Right renal cortex interstitium (tissue), 3 donors: Measurements from ENCODE around the gene KDM5A. TPM values are rescaled to one million over a fixed set of nuclear protein-coding genes. Genes with fewer than 3 reads are reported as not detected.
A peak's percentile ranks its signal among the peaks of the same experiment; 100 is the strongest.
"Not testable (repeated sequence)": the region's sequence is repeated elsewhere in the genome, so short reads cannot be mapped to it uniquely, and the experiment has no call there.

Source experiments
- DNase-seq, 3 donors: peaks; one replicate each; pipeline ENCODE4 v3.0.0-alpha.2; 2013; ENCODE audit warnings: low read depth in 3 of 3, low spot score in 2 of 3
- polyA plus RNA-seq, 3 donors: library from polyadenylated mRNA; unstranded; fragments of 120-200 nt; gene quantifications; one replicate each; pipeline ENCODE4 v1.2.1, GENCODE V29; 2013; ENCODE audit not compliant: insufficient read length in 3 of 3

Gene KDM5A
- polyA plus RNA-seq, result 10 to 100 TPM; 44.1 to 47.4 (median 44.2) TPM

- peak; percentile 93 to 96 (median 94) for DNase-seq
These were observed at the start of gene KDM5A for GRCh38 chr12:389142-390096. Gene KDM5A (minus strand): TSS chr12:389320. CDS start chr12:389091, 229 bp downstream.

GRCh38 chr12:435737-436136 lies 46.6 kb upstream of the KDM5A start:
- not testable (repeated sequence) for DNase-seq

- no peak for DNase-seq
These were observed 33.4 kb upstream of the KDM5A start for GRCh38 chr12:422526-422925.

GRCh38 chr12:418432-418831 lies 29.3 kb upstream of the KDM5A start:
- no peak for DNase-seq

- DNase-seq, result no peak
These were observed 25.7 kb upstream of the KDM5A start for GRCh38 chr12:414859-415258.

- peak in 1 of 3 donors; percentile 20 for DNase-seq
These were observed 12.9 kb upstream of the KDM5A start for GRCh38 chr12:402029-402389.

- peak; percentile 84 to 94 (median 89) for DNase-seq
These were observed 12.3 kb upstream of the KDM5A start, which contains the start of gene CCDC77 for GRCh38 chr12:401235-402028. Gene CCDC77 (plus strand): TSS chr12:401644. CDS start chr12:409384, 7,740 bp downstream.

GRCh38 chr12:400828-401227 lies 11.7 kb upstream of the KDM5A start:
- DNase-seq, result no peak

GRCh38 chr12:388541-389141 lies 479 bp downstream of the KDM5A start:
- peak in 1 of 3 donors; percentile 45 for DNase-seq

GRCh38 chr12:388012-388411 lies 1.1 kb downstream of the KDM5A start:
- DNase-seq, result no peak

GRCh38 chr12:386651-387050 lies 2.5 kb downstream of the KDM5A start:
- no peak for DNase-seq

- DNase-seq, result not testable (repeated sequence)
These were observed 18.2 kb downstream of the KDM5A start for GRCh38 chr12:370739-371485.

- no peak for DNase-seq
These were observed 21.1 kb downstream of the KDM5A start for GRCh38 chr12:367972-368371.

GRCh38 chr12:366820-367219 lies 22.3 kb downstream of the KDM5A start:
- no peak for DNase-seq

- no peak for DNase-seq
These were observed 30.0 kb downstream of the KDM5A start for GRCh38 chr12:359091-359490.

- DNase-seq, result no peak
These were observed 32.7 kb downstream of the KDM5A start for GRCh38 chr12:356276-356988.

- not testable (repeated sequence) for DNase-seq
These were observed 37.9 kb downstream of the KDM5A start for GRCh38 chr12:351197-351596.

- DNase-seq, result not testable (repeated sequence)
These were observed 39.5 kb downstream of the KDM5A start for GRCh38 chr12:349625-350024.

- DNase-seq, result not testable (repeated sequence)
These were observed 46.1 kb downstream of the KDM5A start for GRCh38 chr12:343036-343435.

GRCh38 chr12:337039-337438 lies 52.1 kb downstream of the KDM5A start:
- DNase-seq, result no peak
